Ovary (tissue), 9 donors: ENCODE results near the gene DCTPP1. TPM values are rescaled to one million over a fixed set of nuclear protein-coding genes. Genes with fewer than 3 reads are reported as not detected.

Experiments
- DNase-seq, 5 donors: peaks; one replicate each; pipeline ENCODE4 v3.0.0-alpha.2; 2019 to 2020
- H3K27ac ChIP-seq, 2 donors: fragments of 200-600 bp; one replicate each; pipeline versions ENCODE4 v1.5.1 to v1.8.0; 2019 to 2022
- H3K27me3 ChIP-seq: fragments of 200-600 bp; one replicate; pipeline ENCODE4 v1.8.0; 2022
- H3K36me3 ChIP-seq: fragments of 200-600 bp; sonication (generic); one replicate; pipeline ENCODE4 v1.5.1; 2019
- H3K4me1 ChIP-seq: one replicate; pipeline ENCODE4 v1.8.1; 2013; ENCODE audit warnings: mild to moderate bottlenecking, moderate library complexity; ENCODE audit not compliant: insufficient read depth
- H3K4me3 ChIP-seq: fragments of 200-600 bp; sonication (generic); one replicate; pipeline ENCODE4 v1.5.1; 2017
- H3K9me3 ChIP-seq, 2 donors: fragments of 200-600 bp in 1 of 2; sonication (generic) in 1 of 2; one replicate each; pipeline versions ENCODE4 v1.5.1 to v1.8.1; 2013 to 2019; ENCODE audit warnings: mild to moderate bottlenecking in 1 of 2, moderate library complexity in 1 of 2
- CTCF ChIP-seq, 3 donors: fragments of 450-650 bp in 2 of 3; fragments of 200-600 bp in 1 of 3; IDR thresholded peaks; one replicate each; pipeline versions ENCODE4 v1.5.1 to v1.8.0; 2016 to 2022; ENCODE audit warnings: antibody characterized with exemption in 3 of 3, mild to moderate bottlenecking in 1 of 3
- EP300 ChIP-seq: sonication (generic); formaldehyde crosslinking; IDR thresholded peaks from one replicate; pipeline ENCODE4 v1.6.1; 2017; ENCODE audit warnings: antibody characterized with exemption
- POLR2A ChIP-seq: fragments of 450-650 bp; IDR thresholded peaks from one replicate; pipeline ENCODE4 v1.6.1; 2017; ENCODE audit warnings: antibody characterized with exemption, mild to moderate bottlenecking, moderate library complexity
- WGBS, 3 donors: extraction: QIAGEN DNeasy Blood & Tissue Kit in 1 of 3; methylation state at CpG; one replicate each; pipeline versions ENCODE4 v1.1.5 to v1.1.7; 2013 to 2017; 5-methylcytosine and 5-hydroxymethylcytosine counted together
- intact Hi-C, 4 donors: fragments of 100-400 bp; cut with DNase I; formaldehyde crosslinking; loops; one replicate each; pipeline versions ENCODE4 v1.11.0 to v1.15.1; 2022 to 2023
- polyA plus RNA-seq, 2 donors: library from polyadenylated mRNA; stranded (reverse); fragments of 200-250 nt in 1 of 2; fragments of 350-450 nt in 1 of 2; fragmentation: Illumina TruSeq in 1 of 2; extraction: RNeasy Lipid Tissue Mini Kit (QIAGEN cat#74804) in 1 of 2; gene quantifications; one replicate each; pipeline ENCODE4 v1.2.3, GENCODE V29; 2013 to 2014
- total RNA-seq, 7 donors: library from RNA; depleted of rRNA in 2 of 7; stranded (reverse); fragments of >200 nt in 2 of 7; fragmentation: NEBNext Ultra II Directional in 3 of 7; extraction: Animal tissue kit (Norgen Biotek cat#: 25700) in 3 of 7; gene quantifications; one replicate each; pipeline versions ENCODE4 v1.1.0 to v1.2.4, GENCODE V29; 2016 to 2023
- donor health status: DM: no; HTN: no; CAD: no; lungs with moderate emphysema.
- donor health status: DM: no; HTN: no; CAD: no.
- donor health status: Bipolar disorder and iron deficiency.
- donor health status: DM: yes; HTN: yes; CAD: no.
- donor health status: DM: no; HTN: no; CAD: no.
- donor health status: DM: yes; HTN: yes; CAD: no.

Gene DCTPP1
- total and polyA plus RNA-seq, 9 donors = 13.2 to 34.4 (median 22.6) TPM

DNA sequence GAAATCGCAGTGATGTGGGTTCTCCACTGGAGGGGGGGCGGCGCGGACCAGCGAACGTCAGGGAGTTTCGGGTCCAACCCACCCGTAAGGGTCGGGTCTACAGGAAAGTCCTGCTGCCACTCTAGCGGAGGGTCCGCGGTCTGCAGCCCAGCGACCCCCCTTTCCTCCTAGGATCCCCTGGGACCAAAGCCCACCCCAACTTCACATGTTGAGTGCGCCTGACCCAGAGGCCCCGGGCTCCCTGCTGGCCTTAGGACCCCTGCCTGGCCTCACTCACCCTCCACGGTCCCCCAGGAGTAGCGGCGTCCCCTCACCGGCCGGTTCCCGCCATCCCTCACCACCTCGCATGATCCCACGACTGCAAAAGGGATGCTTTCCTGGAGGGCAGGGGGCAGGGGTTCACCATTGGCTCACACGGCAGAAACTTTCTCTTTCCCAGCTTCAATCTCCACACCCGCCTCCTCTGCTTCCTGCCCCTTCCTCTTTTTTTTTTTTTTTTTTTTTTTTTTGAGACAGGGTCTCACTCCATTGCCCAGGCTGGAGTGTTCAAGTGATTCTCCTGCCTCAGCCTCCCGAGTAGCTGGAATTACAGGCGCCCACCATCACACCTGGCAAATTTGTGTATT lies 50.6 kb downstream of the DCTPP1 start:
- Histone ChIP-seq H3K4me3 (peak overlapping the region; percentile 88), H3K9me3 (no peaks in the 10 kb centered on the region), H3K27ac (peak overlapping the region; percentile 59 to 100), H3K27me3 (no peaks in the 10 kb centered on the region), H3K4me1 (peaks cover 4% of the 10 kb centered on the region), H3K36me3 (no peaks in the 10 kb centered on the region)
- WGBS, 3 donors = 24 to 54% (median 30%) methylated on average over 13 to 27 of the region's 27 CpGs
- peak in 1 of 5 donors; percentile 49 for DNase-seq
- intact Hi-C loops = loop anchor here in 1 of 4 donors (10.0 kb wide), 1 partner anchor 276 kb away; the partner anchor contains the start of genes FBRS and PRR14
- TF ChIP-seq EP300 (no peak), CTCF (IDR thresholded peaks at IDR 0.05) (peak in 1 of 3 donors; percentile 12)

GRCh38 chr16:30378236-30379157 lies 51.3 kb downstream of the DCTPP1 start:
- H3K27me3 ChIP-seq = no peaks in the 10 kb centered on the region
- intact Hi-C loops = loop anchor here in 1 of 4 donors (10.0 kb wide), 1 partner anchor 276 kb away; the partner anchor contains the start of genes FBRS and PRR14
- peak; percentile 99 to 100 (median 99) for DNase-seq
- H3K9me3 ChIP-seq = no peaks in the 10 kb centered on the region
- no peaks in the 10 kb centered on the region for H3K36me3 ChIP-seq
- WGBS, 3 donors = 0% methylated on average over 51 to 67 of the region's 67 CpGs
- H3K27ac ChIP-seq = peak overlapping the region; percentile 99 to 100
- peak overlapping the region; percentile 88 for H3K4me3 ChIP-seq
- peaks cover 4% of the 10 kb centered on the region for H3K4me1 ChIP-seq
- no peak for TF ChIP-seq POLR2A
- TF ChIP-seq EP300 = no peak
- no peak for TF ChIP-seq CTCF (IDR thresholded peaks at IDR 0.05)

DNA sequence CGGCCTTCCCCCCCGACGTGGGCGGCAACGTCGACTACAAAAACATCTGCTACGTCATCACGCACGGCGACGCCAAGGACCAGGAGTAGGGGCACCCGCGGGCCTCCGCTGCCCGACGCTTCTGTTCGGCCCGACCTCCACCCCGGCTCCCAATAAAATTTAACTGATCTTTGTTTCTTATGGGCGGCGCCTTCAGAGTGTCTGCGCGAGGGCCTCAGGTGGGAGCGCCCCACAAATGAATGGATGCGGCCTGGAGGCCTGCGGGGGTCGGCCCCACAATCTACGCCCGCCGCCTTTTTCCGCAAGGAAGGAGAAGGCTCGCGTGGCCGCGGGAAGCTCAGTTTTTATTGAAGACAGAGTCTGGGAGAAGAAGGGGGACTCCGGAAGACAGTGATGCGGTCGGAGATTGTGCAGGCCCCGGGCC lies 52.0 kb downstream of the DCTPP1 start:
- DNase-seq = peak; percentile 96 to 98 (median 97)
- Histone ChIP-seq H3K4me1 (peaks cover 4% of the 10 kb centered on the region), H3K27ac (peak overlapping the region; percentile 99 to 100), H3K27me3 (no peaks in the 10 kb centered on the region), H3K36me3 (no peaks in the 10 kb centered on the region), H3K9me3 (no peaks in the 10 kb centered on the region), H3K4me3 (peak overlapping the region; percentile 88)
- TF ChIP-seq CTCF (IDR thresholded peaks at IDR 0.05) (peak in 1 of 3 donors; percentile 33), EP300 (no peak), POLR2A (peak; percentile 91)
- intact Hi-C loops = loop anchor here in 1 of 4 donors (10.0 kb wide), 1 partner anchor 277 kb away; the partner anchor contains the start of genes FBRS and PRR14
- 0% methylated on average over 39 of the region's 39 CpGs for WGBS, 3 donors

GRCh38 chr16:30377050-30377811 lies 52.6 kb downstream of the DCTPP1 start:
- H3K27ac ChIP-seq = peak overlapping the region; percentile 99 to 100
- TF ChIP-seq CTCF (IDR thresholded peaks at IDR 0.05) (no peak), EP300 (no peak), POLR2A (no peak)
- H3K36me3 ChIP-seq = no peaks in the 10 kb centered on the region
- WGBS, 3 donors = 34 to 41% (median 35%) methylated on average over 28 to 29 of the region's 29 CpGs
- intact Hi-C loops = loop anchor here in 1 of 4 donors (10.0 kb wide), 1 partner anchor 278 kb away; the partner anchor contains the start of genes FBRS and PRR14
- no peaks in the 10 kb centered on the region for H3K9me3 ChIP-seq
- peak overlapping the region; percentile 88 for H3K4me3 ChIP-seq
- DNase-seq = no peak
- peaks cover 4% of the 10 kb centered on the region for H3K4me1 ChIP-seq
- H3K27me3 ChIP-seq = no peaks in the 10 kb centered on the region
